BLaER1 treated with 17β-estradiol and CSF1 and Interleukin-3, amounts not matched to agents 10 nM and 100 nM (cell line): Measurements from ENCODE around the gene IFNK.

Experiments used
- H3K27ac ChIP-seq, 11 experiments: shearing (Covaris generic); formaldehyde crosslinking; 2 replicates each; pipeline ENCODE4 v1.8.1; 2022
- H3K27me3 ChIP-seq, 11 experiments: shearing (Covaris generic); formaldehyde crosslinking; 2 replicates each; pipeline ENCODE4 v1.8.1; 2022
- H3K36me3 ChIP-seq, 11 experiments: shearing (Covaris generic); formaldehyde crosslinking; 2 replicates each; pipeline ENCODE4 v1.8.1; 2022
- H3K4me1 ChIP-seq, 10 experiments: shearing (Covaris generic); formaldehyde crosslinking; 2 replicates each; pipeline ENCODE4 v1.8.1; 2022
- H3K4me2 ChIP-seq, 11 experiments: shearing (Covaris generic); formaldehyde crosslinking; 2 replicates each; pipeline ENCODE4 v1.8.1; 2022
- H3K4me3 ChIP-seq, 10 experiments: shearing (Covaris generic); formaldehyde crosslinking; 2 replicates each; pipeline ENCODE4 v1.8.1; 2022
- H3K9ac ChIP-seq, 11 experiments: shearing (Covaris generic); formaldehyde crosslinking; 2 replicates each; pipeline ENCODE4 v1.8.1; 2022
- H3K9me3 ChIP-seq, 11 experiments: shearing (Covaris generic); formaldehyde crosslinking; replicated peaks in 1 of 11; 2 replicates each; pipeline ENCODE4 v1.8.1; 2022
- H4K20me1 ChIP-seq, 11 experiments: shearing (Covaris generic); formaldehyde crosslinking; 2 replicates each; pipeline ENCODE4 v1.8.1; 2022
- Cebpa-rat ChIP-seq, 11 experiments: shearing (Covaris generic); IDR thresholded peaks; 2 replicates each; pipeline ENCODE4 v1.8.1; 2022

IFNK gene

DNA sequence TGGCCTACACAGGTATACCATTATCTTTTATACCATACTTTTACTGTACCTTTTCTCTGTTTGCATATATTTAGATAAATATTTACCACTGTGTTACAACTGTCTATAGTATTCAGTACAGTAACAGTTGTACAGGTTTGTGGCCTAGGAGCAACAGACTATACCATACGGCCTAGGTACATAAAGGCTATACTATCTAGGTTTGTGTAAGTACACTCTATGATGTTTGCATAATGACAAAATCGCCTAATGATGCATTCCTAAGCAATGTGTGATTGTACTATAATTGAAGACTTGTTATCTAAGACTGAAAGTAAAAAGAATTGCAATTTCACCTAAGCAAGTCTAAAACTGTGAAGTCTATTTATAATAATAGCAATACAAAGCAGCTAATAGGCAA is 45.3 kb downstream of the IFNK start:
- H3K9me3 ChIP-seq: peaks cover 0 to under 1% (median 0%) of the 10 kb centered on the region in 11 experiments; a peak in 4 of 22 replicates
- no peak for TF ChIP-seq Cebpa-rat (IDR thresholded peaks at IDR 0.05)
- H3K36me3 ChIP-seq: peaks cover 13 to 29% (median 21%) of the 10 kb centered on the region in 11 experiments; a peak in 21 of 22 replicates
- no peak overlapping the region for H3K27ac ChIP-seq
- H3K9ac ChIP-seq: no peak overlapping the region
- H4K20me1 ChIP-seq: no peaks in the 10 kb centered on the region
- H3K4me3 ChIP-seq: no peak overlapping the region
- H3K4me1 ChIP-seq: peaks cover 16 to 68% (median 29%) of the 10 kb centered on the region in 10 experiments
- peak overlapping the region in 2 of 11 experiments; percentile 9 to 28; a peak in 1 of 22 replicates for H3K4me2 ChIP-seq
- H3K27me3 ChIP-seq: no peaks in the 10 kb centered on the region

DNA sequence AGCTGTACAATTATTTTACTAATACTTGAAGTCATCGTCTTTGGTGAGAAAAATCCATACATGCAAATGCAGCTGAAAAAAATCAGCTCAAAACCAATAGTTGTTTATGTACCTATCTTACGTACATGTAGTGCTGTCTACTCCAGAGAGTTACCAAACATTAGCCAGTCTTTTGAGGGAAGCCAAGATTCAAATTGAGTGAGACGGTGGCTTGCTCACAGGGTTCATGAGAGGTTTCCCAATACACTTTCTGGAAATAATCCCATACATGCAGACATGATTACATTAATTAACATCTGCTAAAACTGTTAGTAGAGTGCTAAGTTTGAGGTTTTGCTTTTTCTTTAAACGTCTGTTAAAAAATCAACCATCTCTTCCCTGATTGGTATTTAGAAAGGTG is 46.9 kb downstream of the IFNK start:
- 0 out of 20 replicates have a peak overlapping the region, but pooled peaks of 1 of the 10 experiments have one; percentile 88 for H3K4me3 ChIP-seq
- 0 out of 22 replicates have a peak overlapping the region, but pooled peaks of 2 of the 11 experiments have one; percentile 96 to 99 for H3K27ac ChIP-seq
- no peaks in the 10 kb centered on the region for H3K27me3 ChIP-seq
- no peak overlapping the region for H3K9ac ChIP-seq
- H3K9me3 ChIP-seq: peaks cover 0 to 14% (median 6%) of the 10 kb centered on the region in 11 experiments; a peak in 11 of 22 replicates
- peak overlapping the region in 4 of 11 experiments; percentile 85 to 94 (median 92); a peak in 6 of 22 replicates for H3K4me2 ChIP-seq
- H3K36me3 ChIP-seq: peaks cover 9 to 18% (median 13%) of the 10 kb centered on the region in 11 experiments; a peak in 21 of 22 replicates
- H4K20me1 ChIP-seq: no peaks in the 10 kb centered on the region
- no peak for TF ChIP-seq Cebpa-rat (IDR thresholded peaks at IDR 0.05)
- peaks cover 17 to 56% (median 23%) of the 10 kb centered on the region in 10 experiments for H3K4me1 ChIP-seq

DNA sequence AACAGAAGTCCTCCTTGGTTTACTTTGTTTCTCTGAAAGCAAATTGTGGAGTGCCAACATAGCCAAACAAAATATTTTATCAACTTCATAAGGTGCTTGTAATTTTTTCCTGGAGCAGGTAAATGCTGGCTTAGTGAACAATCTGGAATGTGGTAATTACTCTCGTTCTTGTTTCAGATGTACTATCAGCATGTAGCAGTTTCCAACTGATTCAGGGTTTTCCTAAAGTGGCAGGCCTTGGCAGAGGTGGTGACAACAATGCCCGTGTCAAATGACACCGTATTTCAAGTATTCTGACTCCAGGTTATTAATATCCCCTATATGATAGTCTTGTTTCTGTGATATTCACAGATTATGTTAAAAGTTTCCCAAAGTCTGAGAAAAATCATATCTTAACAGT is 48.0 kb downstream of the IFNK start:
- no peaks in the 10 kb centered on the region for H3K27me3 ChIP-seq
- peak overlapping the region; percentile 77 to 91 (median 88); a peak in 18 of 20 replicates for H3K4me3 ChIP-seq
- H4K20me1 ChIP-seq: no peaks in the 10 kb centered on the region
- H3K9me3 ChIP-seq: peaks cover 0 to 22% (median 6%) of the 10 kb centered on the region in 11 experiments; a peak in 11 of 22 replicates
- H3K9ac ChIP-seq: peak overlapping the region; percentile 91 to 100 (median 95); a peak in 19 of 22 replicates
- no peak for TF ChIP-seq Cebpa-rat (IDR thresholded peaks at IDR 0.05)
- peak overlapping the region in 10 of 11 experiments; percentile 91 to 100 (median 96); a peak in 16 of 22 replicates for H3K27ac ChIP-seq
- peak overlapping the region; percentile 79 to 94 (median 87) for H3K4me2 ChIP-seq
- peaks cover 15 to 45% (median 21%) of the 10 kb centered on the region in 10 experiments; a peak in 19 of 20 replicates for H3K4me1 ChIP-seq
- peaks cover 0 to 9% (median 3%) of the 10 kb centered on the region in 11 experiments; a peak in 12 of 22 replicates for H3K36me3 ChIP-seq

DNA sequence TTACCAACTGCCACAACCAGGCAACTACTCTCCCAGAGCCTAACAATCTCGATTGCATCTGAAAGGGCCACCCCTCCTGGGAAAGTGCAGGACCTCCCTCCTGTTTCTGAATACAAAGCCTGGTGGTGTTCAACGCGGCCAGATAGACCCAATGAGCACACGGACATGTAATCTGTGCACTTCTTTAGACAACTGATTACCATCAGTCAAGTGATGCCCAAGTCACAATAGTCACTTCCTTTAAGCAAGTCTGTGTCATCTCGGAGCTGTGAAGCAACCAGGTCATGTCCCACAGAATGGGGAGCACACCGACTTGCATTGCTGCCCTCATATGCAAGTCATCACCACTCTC is 48.5 kb downstream of the IFNK start:
- Histone ChIP-seq H3K9me3 (peaks cover 0 to 24% (median 6%) of the 10 kb centered on the region in 11 experiments; a peak in 11 of 22 replicates), H4K20me1 (no peaks in the 10 kb centered on the region), H3K4me3 (peak overlapping the region; percentile 77 to 91 (median 88)), H3K36me3 (peaks cover 0 to 4% (median 0%) of the 10 kb centered on the region in 11 experiments; a peak in 3 of 22 replicates), H3K4me2 (peak overlapping the region; percentile 79 to 94 (median 87)), H3K27me3 (no peaks in the 10 kb centered on the region), H3K9ac (peak overlapping the region; percentile 91 to 100 (median 95)), H3K27ac (peak overlapping the region; percentile 91 to 100 (median 95)), H3K4me1 (peaks cover 15 to 41% (median 21%) of the 10 kb centered on the region in 10 experiments; a peak in 19 of 20 replicates)
- TF ChIP-seq Cebpa-rat (IDR thresholded peaks at IDR 0.05): peak in 8 of 11 experiments; percentile 39 to 81 (median 62); a peak in 10 of 22 replicates

DNA sequence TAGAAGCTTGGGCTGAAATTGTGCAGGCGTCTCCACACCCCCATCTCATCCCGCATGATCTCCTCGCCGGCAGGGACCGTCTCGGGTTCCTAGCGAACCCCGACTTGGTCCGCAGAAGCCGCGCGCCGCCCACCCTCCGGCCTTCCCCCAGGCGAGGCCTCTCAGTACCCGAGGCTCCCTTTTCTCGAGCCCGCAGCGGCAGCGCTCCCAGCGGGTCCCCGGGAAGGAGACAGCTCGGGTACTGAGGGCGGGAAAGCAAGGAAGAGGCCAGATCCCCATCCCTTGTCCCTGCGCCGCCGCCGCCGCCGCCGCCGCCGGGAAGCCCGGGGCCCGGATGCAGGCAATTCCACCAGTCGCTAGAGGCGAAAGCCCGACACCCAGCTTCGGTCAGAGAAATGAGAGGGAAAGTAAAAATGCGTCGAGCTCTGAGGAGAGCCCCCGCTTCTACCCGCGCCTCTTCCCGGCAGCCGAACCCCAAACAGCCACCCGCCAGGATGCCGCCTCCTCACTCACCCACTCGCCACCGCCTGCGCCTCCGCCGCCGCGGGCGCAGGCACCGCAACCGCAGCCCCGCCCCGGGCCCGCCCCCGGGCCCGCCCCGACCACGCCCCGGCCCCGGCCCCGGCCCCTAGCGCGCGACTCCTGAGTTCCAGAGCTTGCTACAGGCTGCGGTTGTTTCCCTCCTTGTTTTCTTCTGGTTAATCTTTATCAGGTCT is 49.0 kb downstream of the IFNK start, which contains the start of gene C9orf72:
Gene C9orf72 (minus strand): TSS at position 564 of the 716 bp plus-strand sequence. CDS start 6,361 bp downstream, outside the sequence.
- Histone ChIP-seq H3K4me2 (peak within 1 kb of the TSS; percentile 79 to 94 (median 89)), H3K27ac (peak within 1 kb of the TSS; percentile 91 to 100 (median 95)), H3K9ac (peak within 1 kb of the TSS; percentile 91 to 100 (median 95)), H3K36me3 (no peaks in the 10 kb centered on the region), H3K4me1 (peaks cover 15 to 35% (median 21%) of the 10 kb centered on the region in 10 experiments; a peak in 19 of 20 replicates), H3K27me3 (no peaks in the 10 kb centered on the region), H3K9me3 (peaks cover 2 to 26% (median 8%) of the 10 kb centered on the region in 11 experiments), H3K4me3 (peak within 1 kb of the TSS; percentile 77 to 91 (median 88)), H4K20me1 (no peaks in the 10 kb centered on the region)
- no peak for TF ChIP-seq Cebpa-rat (IDR thresholded peaks at IDR 0.05)

DNA sequence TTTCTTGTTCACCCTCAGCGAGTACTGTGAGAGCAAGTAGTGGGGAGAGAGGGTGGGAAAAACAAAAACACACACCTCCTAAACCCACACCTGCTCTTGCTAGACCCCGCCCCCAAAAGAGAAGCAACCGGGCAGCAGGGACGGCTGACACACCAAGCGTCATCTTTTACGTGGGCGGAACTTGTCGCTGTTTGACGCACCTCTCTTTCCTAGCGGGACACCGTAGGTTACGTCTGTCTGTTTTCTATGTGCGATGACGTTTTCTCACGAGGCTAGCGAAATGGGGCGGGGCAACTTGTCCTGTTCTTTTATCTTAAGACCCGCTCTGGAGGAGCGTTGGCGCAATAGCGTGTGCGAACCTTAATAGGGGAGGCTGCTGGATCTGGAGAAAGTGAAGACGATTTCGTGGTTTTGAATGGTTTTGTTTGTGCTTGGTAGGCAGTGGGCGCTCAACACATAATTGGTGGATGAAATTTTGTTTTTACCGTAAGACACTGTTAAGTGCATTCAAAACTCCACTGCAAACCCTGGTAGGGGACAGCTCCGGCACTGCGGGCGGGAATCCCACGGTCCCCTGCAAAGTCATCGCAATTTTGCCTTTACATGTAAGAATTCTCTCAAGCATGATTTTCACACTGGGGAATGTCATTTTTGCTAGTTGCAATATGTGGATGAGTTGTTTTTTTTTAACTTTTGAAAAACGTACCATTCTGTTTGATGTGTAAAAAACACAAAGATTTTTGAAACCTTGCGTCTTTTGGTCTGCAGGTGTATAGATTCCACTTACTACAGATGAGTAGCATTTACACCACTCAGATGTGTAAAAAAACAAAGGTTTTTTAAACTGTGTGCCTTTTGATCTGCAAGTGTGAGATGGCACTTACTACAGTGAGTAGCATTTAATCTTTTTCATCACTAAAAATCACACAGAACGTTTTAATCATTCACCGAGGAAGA is 49.8 kb downstream of the IFNK start:
- Histone ChIP-seq H4K20me1 (no peaks in the 10 kb centered on the region), H3K36me3 (no peaks in the 10 kb centered on the region), H3K27me3 (no peaks in the 10 kb centered on the region), H3K4me1 (peaks cover 15 to 31% (median 21%) of the 10 kb centered on the region in 10 experiments; a peak in 19 of 20 replicates), H3K27ac (peak overlapping the region; percentile 91 to 100 (median 95)), H3K9ac (peak overlapping the region; percentile 91 to 100 (median 95)), H3K4me3 (peak overlapping the region; percentile 77 to 91 (median 88)), H3K9me3 (peaks cover 10 to 34% (median 13%) of the 10 kb centered on the region in 11 experiments), H3K4me2 (peak overlapping the region; percentile 71 to 91 (median 84))
- TF ChIP-seq Cebpa-rat (IDR thresholded peaks at IDR 0.05): peak in 3 of 11 experiments; percentile 25 to 73 (median 46); a peak in 2 of 22 replicates
